ENCODE data around the gene KCNN1. TPM values are rescaled to one million over a fixed set of nuclear protein-coding genes. Genes with fewer than 3 reads are reported as not detected.
"Not testable (repeated sequence)": the region's sequence is repeated elsewhere in the genome, so short reads cannot be mapped to it uniquely, and the experiment has no call there.

The KCNN1 gene
- total and polyA plus RNA-seq, 2 of the 4 experiments (the other 2 are of a cell fraction) = 0.09 TPM; not detected in 1

DNA sequence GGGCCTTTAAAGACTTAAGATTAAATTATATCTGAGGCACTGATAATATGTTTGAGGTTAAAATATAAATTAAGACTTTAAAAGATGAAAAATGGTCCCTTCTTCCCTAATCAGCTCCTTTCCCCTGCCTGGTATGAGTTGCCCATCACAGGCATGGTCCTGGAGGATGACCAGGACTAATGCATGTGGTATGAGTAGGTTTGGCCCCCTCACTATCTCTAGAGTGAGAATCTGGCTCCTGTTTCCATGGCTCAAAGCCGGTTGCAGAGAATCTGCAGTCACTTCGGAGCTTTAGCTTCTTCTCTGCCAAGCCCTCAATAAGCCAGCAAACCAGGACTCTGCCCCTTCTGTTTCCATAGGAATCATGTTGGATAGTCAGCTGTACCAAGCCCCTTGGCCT lies 65.2 kb downstream of the KCNN1 start:
- H3K56ac ChIP-seq (ENCODE audit: extremely low read depth, insufficient read depth, low read length); H3K79me1 ChIP-seq (ENCODE audit: low read depth in 1 of 2, low read length in 2 of 2); H2AK9ac ChIP-seq (replicated peaks; ENCODE audit: low read depth, low read length, poor library complexity); CTCF ChIA-PET; in situ Hi-C loops (cut with MboI; ENCODE audit: low sequenced_read_pairs); H4K5ac ChIP-seq (ENCODE audit: low read depth, low read length); H3K36me3 ChIP-seq (ENCODE audit: control insufficient read depth, insufficient read depth, low read length); H3K9me1 ChIP-seq (ENCODE audit: insufficient read depth, low read length); H4K8ac ChIP-seq (ENCODE audit: low read depth in 2 of 2, low read length in 2 of 2); H3K4me3 ChIP-seq (ENCODE audit: insufficient read depth, low read depth, low read length); POLR2A ChIA-PET (ENCODE audit: unreplicated experiment); H2AFZ ChIP-seq (replicated peaks; ENCODE audit: low read length, poor library complexity); H3K14ac ChIP-seq (replicated peaks; ENCODE audit: low read depth, low read length); intact Hi-C loops (cut with micrococcal nuclease); H3K9me3 ChIP-seq (ENCODE audit: control insufficient read depth, insufficient read depth, low read length); H3K18ac ChIP-seq (ENCODE audit: low read depth, low read length); H2AK5ac ChIP-seq (ENCODE audit: low read depth, low read length); H3K4me1 ChIP-seq (ENCODE audit: control insufficient read depth, insufficient read depth, low read length); H4K20me1 ChIP-seq (ENCODE audit: insufficient read depth, low read length); H3K4ac ChIP-seq (ENCODE audit: low read depth, low read length); H3K23ac ChIP-seq (ENCODE audit: low read depth, low read length); BruUV-seq (replicated peaks); H2BK5ac ChIP-seq (ENCODE audit: low read depth, low read length, poor library complexity, severe bottlenecking); DNase-seq; H3K4me2 ChIP-seq (ENCODE audit: low read depth, low read length); H3K9ac ChIP-seq (ENCODE audit: low read depth, low read length); dilution Hi-C loops (cut with HindIII; ENCODE audit: low sequenced_read_pairs, unreplicated experiment); H2BK20ac ChIP-seq (ENCODE audit: low read depth, low read length); H3K27ac ChIP-seq (ENCODE audit: insufficient read depth, low read length); H2BK120ac ChIP-seq (ENCODE audit: low read depth, low read length); H3K27me3 ChIP-seq (ENCODE audit: control insufficient read depth, insufficient read depth, low read length); H2BK15ac ChIP-seq (ENCODE audit: low read depth, low read length); ATAC-seq (ENCODE audit: low read depth); H4K91ac ChIP-seq (ENCODE audit: insufficient read depth, low read depth, low read length): not testable (repeated sequence)
- WGBS, 2 experiments (ENCODE audit: extremely low coverage in 2 of 2, insufficient read length in 1 of 2) = no CpG with 5 or more reads among the region's 2 CpGs

Data from IMR-90 (cell line).